IPS-NIHi11 (cell line): Measurements from ENCODE around the gene DOK4.
"Not testable (repeated sequence)": the region's sequence is repeated elsewhere in the genome, so short reads cannot be mapped to it uniquely, and the experiment has no call there.

ENCODE experiments used
- DNase-seq: peaks from one replicate; pipeline ENCODE4 v3.0.0; 2012; ENCODE audit warnings: mixed read lengths, low spot score

Gene DOK4

GRCh38 chr16:57446531-57447185 lies 39.6 kb downstream of the DOK4 start:
- peak; percentile 52 for DNase-seq

- no peak for DNase-seq
These were observed 40.8 kb downstream of the DOK4 start for GRCh38 chr16:57445510-57445909.

- DNase-seq = no peak
These were observed 41.6 kb downstream of the DOK4 start for GRCh38 chr16:57444711-57445110.

DNA sequence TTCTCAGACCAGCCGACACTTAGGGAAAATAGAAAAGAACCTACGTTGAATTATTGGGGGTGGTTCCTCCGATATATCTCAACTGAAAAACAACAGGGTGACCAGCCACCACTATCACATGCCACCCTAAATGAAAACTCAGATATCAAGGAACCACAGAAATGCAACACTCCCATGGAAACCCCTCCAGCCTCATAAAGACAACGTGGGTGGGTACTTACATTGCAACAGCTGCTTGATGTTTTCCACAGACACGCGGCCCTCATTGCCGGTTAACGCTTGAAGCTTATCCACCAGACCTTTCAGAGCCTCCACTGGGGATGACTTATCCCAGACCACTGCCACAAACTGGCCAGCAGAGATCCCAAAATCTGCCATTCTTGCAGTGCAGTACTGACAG lies 45.7 kb downstream of the DOK4 start:
- not testable (repeated sequence) for DNase-seq

DNA sequence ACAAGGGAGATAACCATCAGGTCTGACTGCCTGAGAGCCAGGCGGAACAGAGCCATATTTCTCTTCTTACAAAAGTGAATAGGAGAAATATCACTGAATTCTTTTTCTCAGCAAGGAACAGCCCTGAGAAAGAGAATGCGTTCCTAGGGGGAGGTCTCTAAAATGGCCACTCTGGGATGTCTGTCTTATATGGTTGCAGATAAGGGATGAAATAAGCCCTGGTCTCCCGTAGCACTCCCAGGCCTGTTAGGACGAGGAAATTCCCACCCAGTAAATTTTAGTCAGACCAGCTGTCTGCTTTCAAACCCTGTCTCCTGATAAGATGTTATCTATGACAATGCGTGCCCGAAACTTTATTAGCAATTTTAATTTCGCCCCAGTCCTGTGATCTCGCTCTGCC lies 46.3 kb downstream of the DOK4 start:
- DNase-seq = not testable (repeated sequence)

- no peak for DNase-seq
These were observed 50.5 kb downstream of the DOK4 start for GRCh38 chr16:57435838-57436237.

DNA sequence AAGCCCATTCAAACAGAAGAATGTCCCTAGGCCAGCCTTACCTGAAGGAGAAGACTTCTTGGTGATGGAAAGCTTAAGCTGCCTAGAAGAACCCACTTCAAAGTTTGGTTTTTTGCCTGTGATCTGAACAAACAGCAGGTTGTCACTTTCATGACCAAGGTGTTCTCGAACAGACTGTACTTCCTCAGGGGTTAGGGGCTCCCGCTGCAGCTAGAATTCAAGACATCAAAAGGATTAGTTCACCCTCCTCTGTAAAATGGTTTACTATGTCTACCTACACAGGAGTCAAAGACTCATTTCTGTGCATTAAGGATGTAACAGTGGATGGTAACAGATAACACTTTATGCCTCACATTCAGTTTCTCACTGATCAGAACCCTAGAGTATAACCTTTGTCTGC lies 52.3 kb downstream of the DOK4 start:
- DNase-seq = no peak

- no peak for DNase-seq
These were observed 53.3 kb downstream of the DOK4 start for GRCh38 chr16:57432989-57433388.

- no peak for DNase-seq
These were observed 53.8 kb downstream of the DOK4 start for GRCh38 chr16:57432505-57432904.

DNA sequence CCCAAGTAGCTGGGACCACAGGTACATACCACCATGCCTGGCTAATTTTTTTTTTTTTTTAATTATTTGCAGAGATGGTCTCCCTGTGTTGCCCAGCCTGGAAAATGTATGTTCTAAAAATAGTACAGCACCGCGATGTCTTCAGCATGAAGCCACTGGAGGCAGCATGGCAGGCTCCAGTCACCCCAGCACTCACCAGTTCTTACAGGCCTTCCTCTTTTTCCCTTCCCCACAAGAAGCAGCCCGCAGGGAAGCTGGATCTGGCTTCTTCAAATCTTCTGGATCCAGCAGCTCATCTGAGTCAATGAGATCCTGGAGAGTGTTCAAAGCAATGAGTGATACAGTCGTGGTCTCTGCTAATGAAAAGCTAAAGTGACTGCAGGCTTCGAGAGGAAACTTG lies 55.3 kb downstream of the DOK4 start:
- no peak for DNase-seq

DNA sequence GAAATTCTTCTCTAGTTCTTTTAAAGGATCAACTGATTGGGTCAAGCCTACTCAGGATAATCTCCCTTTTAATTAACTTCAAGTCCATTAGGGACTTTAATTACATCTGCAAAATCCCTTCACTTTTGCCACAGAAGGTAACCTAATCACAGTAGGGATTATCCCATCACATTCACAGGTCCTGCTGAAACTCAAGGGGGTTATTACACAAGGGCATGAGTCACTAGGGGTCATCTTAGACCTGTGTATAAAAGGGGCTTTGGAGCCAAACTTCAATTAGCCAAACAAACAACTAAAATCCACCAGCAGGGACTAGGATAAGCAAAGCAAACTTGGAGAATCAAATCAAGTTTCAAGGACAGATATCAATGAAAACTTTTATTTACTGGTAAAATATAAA lies 58.5 kb downstream of the DOK4 start:
- DNase-seq = no peak

DNA sequence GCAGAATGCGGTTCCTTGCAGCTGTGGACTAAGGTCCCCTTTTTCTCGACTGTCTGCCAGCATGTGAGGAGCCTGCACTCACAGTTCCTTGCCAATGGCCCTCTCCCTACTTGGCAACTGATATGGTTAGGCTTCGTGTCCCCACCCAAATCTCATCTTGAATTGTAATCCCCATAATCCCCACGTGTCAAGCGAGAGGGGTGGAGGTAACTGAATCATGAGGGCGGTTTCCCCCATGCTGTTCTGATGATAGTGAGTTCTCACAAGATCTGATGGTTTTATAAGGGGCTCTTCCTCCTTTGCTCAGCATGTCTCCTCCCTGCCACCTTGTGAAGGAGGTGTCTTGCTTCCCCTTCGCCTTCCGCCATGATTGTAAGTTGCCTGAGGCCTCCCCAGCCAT lies 59.0 kb downstream of the DOK4 start:
- DNase-seq = no peak

- no peak for DNase-seq
These were observed 59.9 kb downstream of the DOK4 start for GRCh38 chr16:57426356-57426755.

- no peak for DNase-seq
These were observed 61.7 kb downstream of the DOK4 start for GRCh38 chr16:57424583-57424982.

GRCh38 chr16:57423152-57423551 lies 63.1 kb downstream of the DOK4 start:
- DNase-seq = no peak

GRCh38 chr16:57422026-57422944 lies 64.0 kb downstream of the DOK4 start:
- peak; percentile 58 for DNase-seq
